HepG2 (cell line): Measurements from ENCODE around the gene USP5. TPM values are rescaled to one million over a fixed set of nuclear protein-coding genes. Genes with fewer than 3 reads are reported as not detected.

Experiments used
- BORCS8-MEF2B ChIP-seq: sonication (generic); formaldehyde crosslinking; IDR thresholded peaks from 2 replicates; pipeline ENCODE4 v1.8.0; 2022; ENCODE audit warnings: mild to moderate bottlenecking, missing genetic modification reagents
- GATA4 ChIP-seq: sonication (generic); IDR thresholded peaks from 2 replicates; pipeline ENCODE4 v1.6.1; 2016; ENCODE audit warnings: antibody characterized with exemption, low read depth, borderline replicate concordance
- KDM6A ChIP-seq: IDR thresholded peaks from 2 replicates; pipeline ENCODE4 v1.6.1; 2016; ENCODE audit warnings: low read depth
- MYC ChIP-seq: sonication (generic); formaldehyde crosslinking; IDR thresholded peaks from 2 replicates; pipeline ENCODE4 v1.9.0; 2021; ENCODE audit warnings: missing genetic modification reagents, borderline replicate concordance
- NFATC3 ChIP-seq: sonication (generic); formaldehyde crosslinking; IDR thresholded peaks from 2 replicates; pipeline ENCODE4 v1.5.1; 2020; ENCODE audit warnings: mild to moderate bottlenecking, missing genetic modification reagents
- NFE2L2 ChIP-seq: fragments of 150-350 bp; IDR thresholded peaks from 2 replicates; pipeline ENCODE4 v1.6.1; 2014; ENCODE audit warnings: low read length
- NRL ChIP-seq: sonication (generic); formaldehyde crosslinking; IDR thresholded peaks from 2 replicates; pipeline ENCODE4 v1.5.0; 2020; ENCODE audit warnings: missing genetic modification reagents, mild to moderate bottlenecking, moderate library complexity, borderline replicate concordance
- RXRB ChIP-seq: IDR thresholded peaks from 2 replicates; pipeline ENCODE4 v1.6.1; 2016; ENCODE audit warnings: borderline replicate concordance, missing genetic modification reagents, missing compliant biosample characterization
- ZNF234 ChIP-seq: sonication (generic); formaldehyde crosslinking; conservative IDR thresholded peaks from 2 replicates; pipeline ENCODE4 v1.5.1; 2020; ENCODE audit warnings: mild to moderate bottlenecking, missing genetic modification reagents
- ZNF678 ChIP-seq: sonication (generic); formaldehyde crosslinking; IDR thresholded peaks from 2 replicates; pipeline ENCODE4 v1.4.0; 2020; ENCODE audit warnings: mild to moderate bottlenecking, missing genetic modification reagents
- ZNF768 ChIP-seq: sonication (generic); formaldehyde crosslinking; IDR thresholded peaks from 2 replicates; pipeline ENCODE4 v1.4.0; 2020; ENCODE audit warnings: missing genetic modification reagents
- ZNF891 ChIP-seq: sonication (generic); formaldehyde crosslinking; IDR thresholded peaks from 2 replicates; pipeline ENCODE4 v1.5.0; 2020; ENCODE audit warnings: mild to moderate bottlenecking, missing genetic modification reagents
- polyA plus RNA-seq, 8 experiments: library from polyadenylated mRNA; depleted of rRNA in 3 of 8; stranded (reverse) in 7 of 8; unstranded in 1 of 8; fragments of >200 nt; fragmentation: Illumina TruSeq in 4 of 8; extraction: Trizol in 4 of 8; gene quantifications; 2 replicates each; pipeline versions ENCODE4 v1.2.1 to v1.2.3, GENCODE V29; 2011 to 2016; ENCODE audit warnings: low read depth in 4 of 8, missing spikeins in 1 of 8, mixed read lengths in 1 of 8; ENCODE audit not compliant: insufficient read depth in 1 of 8
- total RNA-seq, 5 experiments: library from RNA; depleted of rRNA; stranded (reverse); fragments of >200 nt; fragmentation: Illumina TruSeq; extraction: Trizol; gene quantifications; 2 replicates each; pipeline ENCODE4 v1.2.3, GENCODE V29; 2016; ENCODE audit warnings: low read depth in 1 of 5
- TF ChIP-seq, protein P1 (sequence below): sonication (generic); formaldehyde crosslinking; IDR thresholded peaks from 2 replicates; pipeline ENCODE4 v1.5.1; 2020; ENCODE audit warnings: mild to moderate bottlenecking, moderate library complexity, missing genetic modification reagents
- TF ChIP-seq, protein P2 (sequence below): sonication (generic); formaldehyde crosslinking; IDR thresholded peaks from 2 replicates; pipeline ENCODE4 v1.8.0; 2022; ENCODE audit warnings: mild to moderate bottlenecking, missing genetic modification reagents; ENCODE audit not compliant: insufficient replicate concordance
- TF ChIP-seq, protein P3 (sequence below): sonication (generic); formaldehyde crosslinking; IDR thresholded peaks from 2 replicates; pipeline ENCODE4 v1.8.1; 2022; ENCODE audit warnings: mild to moderate bottlenecking, missing genetic modification reagents
- TF ChIP-seq, protein P4 (sequence below): sonication (generic); formaldehyde crosslinking; IDR thresholded peaks from 2 replicates; pipeline ENCODE4 v1.9.0; 2021; ENCODE audit warnings: missing genetic modification reagents, mild to moderate bottlenecking, borderline replicate concordance
- TF ChIP-seq, protein P5 (sequence below): sonication (generic); formaldehyde crosslinking; IDR thresholded peaks from 2 replicates; pipeline ENCODE4 v1.4.0; 2020; ENCODE audit warnings: mild to moderate bottlenecking, missing genetic modification reagents

Gene USP5
- total and polyA plus RNA-seq, 2 of the 13 experiments (the other 11 are each of a cell fraction or from before 2014, with no cell fraction given) = 39.6 to 56.0 TPM

DNA sequence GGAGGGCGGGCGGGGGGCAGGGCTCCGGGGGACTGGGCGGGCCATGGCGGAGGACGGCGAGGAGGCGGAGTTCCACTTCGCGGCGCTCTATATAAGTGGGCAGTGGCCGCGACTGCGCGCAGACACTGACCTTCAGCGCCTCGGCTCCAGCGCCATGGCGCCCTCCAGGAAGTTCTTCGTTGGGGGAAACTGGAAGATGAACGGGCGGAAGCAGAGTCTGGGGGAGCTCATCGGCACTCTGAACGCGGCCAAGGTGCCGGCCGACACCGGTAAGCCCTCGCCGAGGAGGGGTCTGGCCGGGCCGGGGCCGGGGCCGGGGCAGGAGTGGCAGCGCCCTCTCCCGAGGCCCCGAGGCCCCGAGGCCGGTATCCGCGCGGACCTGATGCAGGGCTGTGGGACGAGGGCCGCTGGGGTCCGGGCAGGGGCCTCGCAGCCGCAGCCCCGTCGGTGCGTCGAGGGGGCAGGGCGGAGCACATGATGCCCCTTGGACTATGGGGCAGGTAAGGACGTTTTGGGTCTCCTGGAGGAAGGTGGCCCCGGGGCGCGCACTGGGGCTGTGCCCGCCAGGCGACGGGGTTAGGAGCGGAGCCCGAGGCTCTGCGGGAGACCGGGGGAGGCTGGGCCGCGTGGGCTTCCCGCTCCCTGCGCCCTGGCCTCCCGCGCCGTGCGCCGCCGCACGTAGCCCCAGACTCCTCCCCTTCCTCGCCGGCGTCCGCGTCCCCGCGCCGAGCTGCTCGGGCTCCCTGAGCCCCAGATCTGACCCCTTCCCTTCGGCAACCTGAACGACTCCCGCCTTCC lies 15.7 kb downstream of the USP5 start, which contains the start of gene TPI1 (continued):
- TF ChIP-seq, protein P1, sequence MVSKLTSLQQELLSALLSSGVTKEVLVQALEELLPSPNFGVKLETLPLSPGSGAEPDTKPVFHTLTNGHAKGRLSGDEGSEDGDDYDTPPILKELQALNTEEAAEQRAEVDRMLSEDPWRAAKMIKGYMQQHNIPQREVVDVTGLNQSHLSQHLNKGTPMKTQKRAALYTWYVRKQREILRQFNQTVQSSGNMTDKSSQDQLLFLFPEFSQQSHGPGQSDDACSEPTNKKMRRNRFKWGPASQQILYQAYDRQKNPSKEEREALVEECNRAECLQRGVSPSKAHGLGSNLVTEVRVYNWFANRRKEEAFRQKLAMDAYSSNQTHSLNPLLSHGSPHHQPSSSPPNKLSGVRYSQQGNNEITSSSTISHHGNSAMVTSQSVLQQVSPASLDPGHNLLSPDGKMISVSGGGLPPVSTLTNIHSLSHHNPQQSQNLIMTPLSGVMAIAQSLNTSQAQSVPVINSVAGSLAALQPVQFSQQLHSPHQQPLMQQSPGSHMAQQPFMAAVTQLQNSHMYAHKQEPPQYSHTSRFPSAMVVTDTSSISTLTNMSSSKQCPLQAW = 0 out of 2 replicates have a peak, but pooled peaks have one; percentile 6
- TF ChIP-seq KDM6A (no peak), ZNF234 (no peak), ZNF768 (CRISPR knock-in tag) (peak; percentile 63), GATA4 (peak; percentile 80; the same call in 1 of the 2 replicates), MYC (CRISPR knock-in tag) (peak; percentile 67; the same call in 1 of the 2 replicates), NFE2L2 (no peak), ZNF891 (CRISPR knock-in tag) (peak; percentile 19; the same call in 1 of the 2 replicates), BORCS8-MEF2B (CRISPR knock-in tag) (peak; percentile 85), ZNF678 (no peak; the same call in 1 of the 2 replicates), RXRB (CRISPR knock-in tag) (peak; percentile 33; the same call in 1 of the 2 replicates), NFATC3 (no peak), NRL (no peak)
- TF ChIP-seq, protein P2, sequence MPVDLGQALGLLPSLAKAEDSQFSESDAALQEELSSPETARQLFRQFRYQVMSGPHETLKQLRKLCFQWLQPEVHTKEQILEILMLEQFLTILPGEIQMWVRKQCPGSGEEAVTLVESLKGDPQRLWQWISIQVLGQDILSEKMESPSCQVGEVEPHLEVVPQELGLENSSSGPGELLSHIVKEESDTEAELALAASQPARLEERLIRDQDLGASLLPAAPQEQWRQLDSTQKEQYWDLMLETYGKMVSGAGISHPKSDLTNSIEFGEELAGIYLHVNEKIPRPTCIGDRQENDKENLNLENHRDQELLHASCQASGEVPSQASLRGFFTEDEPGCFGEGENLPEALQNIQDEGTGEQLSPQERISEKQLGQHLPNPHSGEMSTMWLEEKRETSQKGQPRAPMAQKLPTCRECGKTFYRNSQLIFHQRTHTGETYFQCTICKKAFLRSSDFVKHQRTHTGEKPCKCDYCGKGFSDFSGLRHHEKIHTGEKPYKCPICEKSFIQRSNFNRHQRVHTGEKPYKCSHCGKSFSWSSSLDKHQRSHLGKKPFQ (CRISPR knock-in tag) = peak; percentile 87
- TF ChIP-seq, protein P3, sequence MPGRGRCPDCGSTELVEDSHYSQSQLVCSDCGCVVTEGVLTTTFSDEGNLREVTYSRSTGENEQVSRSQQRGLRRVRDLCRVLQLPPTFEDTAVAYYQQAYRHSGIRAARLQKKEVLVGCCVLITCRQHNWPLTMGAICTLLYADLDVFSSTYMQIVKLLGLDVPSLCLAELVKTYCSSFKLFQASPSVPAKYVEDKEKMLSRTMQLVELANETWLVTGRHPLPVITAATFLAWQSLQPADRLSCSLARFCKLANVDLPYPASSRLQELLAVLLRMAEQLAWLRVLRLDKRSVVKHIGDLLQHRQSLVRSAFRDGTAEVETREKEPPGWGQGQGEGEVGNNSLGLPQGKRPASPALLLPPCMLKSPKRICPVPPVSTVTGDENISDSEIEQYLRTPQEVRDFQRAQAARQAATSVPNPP = no peak
- TF ChIP-seq, protein P4, sequence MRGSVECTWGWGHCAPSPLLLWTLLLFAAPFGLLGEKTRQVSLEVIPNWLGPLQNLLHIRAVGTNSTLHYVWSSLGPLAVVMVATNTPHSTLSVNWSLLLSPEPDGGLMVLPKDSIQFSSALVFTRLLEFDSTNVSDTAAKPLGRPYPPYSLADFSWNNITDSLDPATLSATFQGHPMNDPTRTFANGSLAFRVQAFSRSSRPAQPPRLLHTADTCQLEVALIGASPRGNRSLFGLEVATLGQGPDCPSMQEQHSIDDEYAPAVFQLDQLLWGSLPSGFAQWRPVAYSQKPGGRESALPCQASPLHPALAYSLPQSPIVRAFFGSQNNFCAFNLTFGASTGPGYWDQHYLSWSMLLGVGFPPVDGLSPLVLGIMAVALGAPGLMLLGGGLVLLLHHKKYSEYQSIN (CRISPR knock-in tag) = no peak
- TF ChIP-seq, protein P5, sequence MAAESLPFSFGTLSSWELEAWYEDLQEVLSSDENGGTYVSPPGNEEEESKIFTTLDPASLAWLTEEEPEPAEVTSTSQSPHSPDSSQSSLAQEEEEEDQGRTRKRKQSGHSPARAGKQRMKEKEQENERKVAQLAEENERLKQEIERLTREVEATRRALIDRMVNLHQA (CRISPR knock-in tag) = no peak
